ENCODE results near the gene GPAM.

GRCh38 chr10:112213836-112214235 is 30.3 kb upstream of the GPAM start:
- TF ChIP-seq CTCF (IDR thresholded peaks at IDR 0.05; ENCODE audit: borderline replicate concordance, extremely low read depth, low read length, poor library complexity, severe bottlenecking): no peak
- no peak for TF ChIP-seq EZH2 (IDR thresholded peaks at IDR 0.05; ENCODE audit: borderline replicate concordance, low read depth, low read length, severe bottlenecking)
